ENCODE data around the gene CACNA2D1. TPM values are rescaled to one million over a fixed set of nuclear protein-coding genes. Genes with fewer than 3 reads are reported as not detected.

The CACNA2D1 gene
- total RNA-seq, 1 experiment from 2014 or later = 36.2 TPM

GRCh38 chr7:82105463-82105862, 338.1 kb downstream of the CACNA2D1 start:
- H2BK120ac ChIP-seq (ENCODE audit: low read depth, low read length, poor library complexity, severe bottlenecking) = no peak overlapping the region
- WGBS (ENCODE audit: extremely low coverage, insufficient read length, low lambda C conversion rate) = no CpG with 5 or more reads among the region's 3 CpGs
- H3K23ac ChIP-seq (ENCODE audit: insufficient read length, low read depth, low read length) = no peak overlapping the region
- peaks cover 5 to 9% of the 10 kb centered on the region in 2 experiments for H3K4me1 Mint-ChIP-seq
- H2AK5ac ChIP-seq (ENCODE audit: insufficient read length, low read length) = no peak overlapping the region
- H3K9ac ChIP-seq (ENCODE audit: extremely low read depth, insufficient read length, low read length) = no peak overlapping the region
- H3K27ac ChIP-seq (ENCODE audit: insufficient read length, low read depth, low read length) = no peak overlapping the region
- H3K56ac ChIP-seq (ENCODE audit: insufficient read length, low read depth, low read length) = no peak overlapping the region
- H2BK12ac ChIP-seq (ENCODE audit: insufficient read length, low read depth, low read length) = no peak overlapping the region
- no peaks in the 10 kb centered on the region for H4K20me1 ChIP-seq (ENCODE audit: control insufficient read depth, insufficient read depth, insufficient read length)
- H3K79me2 ChIP-seq (ENCODE audit: insufficient read depth, low read length) = no peaks in the 10 kb centered on the region
- no peak overlapping the region for H3K18ac ChIP-seq (ENCODE audit: insufficient read length, low read depth, low read length)
- H2AFZ ChIP-seq (ENCODE audit: low read length) = no peak overlapping the region
- TF ChIP-seq CTCF (conservative IDR thresholded peaks at IDR 0.05) = no peak
- no peak overlapping the region for H3K4me3 Mint-ChIP-seq
- H3K27ac Mint-ChIP-seq = no peak overlapping the region
- H2BK15ac ChIP-seq (ENCODE audit: low read depth, low read length) = no peak overlapping the region
- H3K14ac ChIP-seq (ENCODE audit: insufficient read depth, low read length) = no peak overlapping the region
- H3K23me2 ChIP-seq (ENCODE audit: insufficient read length, low read depth, low read length, poor library complexity, severe bottlenecking) = no peaks in the 10 kb centered on the region
- no peaks in the 10 kb centered on the region for H3K27me3 ChIP-seq (ENCODE audit: insufficient read depth, low read length)
- H3T11ph ChIP-seq (ENCODE audit: low read length) = no peak overlapping the region
- H3K4me1 ChIP-seq (ENCODE audit: insufficient read depth, low read length) = no peaks in the 10 kb centered on the region; the same call in 1 of the 2 replicates
- no peak overlapping the region for H4K5ac ChIP-seq (ENCODE audit: insufficient read length, low read depth, low read length)
- no peaks in the 10 kb centered on the region for H3K9me3 Mint-ChIP-seq
- H2BK5ac ChIP-seq (ENCODE audit: insufficient read length, low read length) = no peak overlapping the region
- no peaks in the 10 kb centered on the region for H3K27me3 Mint-ChIP-seq (ENCODE audit: low read depth)
- H3K4ac ChIP-seq (ENCODE audit: low read depth, low read length) = no peak overlapping the region
- H3K36me3 Mint-ChIP-seq (ENCODE audit: insufficient read depth in 1 of 3, low read depth in 3 of 3) = no peaks in the 10 kb centered on the region
- no peak overlapping the region for H3K4me2 ChIP-seq (ENCODE audit: insufficient read depth, insufficient read length, low read length)
- no peak overlapping the region for H4K8ac ChIP-seq (replicated peaks; ENCODE audit: insufficient read length, low read depth, low read length)
- no peak for DNase-seq
- H3K79me1 ChIP-seq (ENCODE audit: insufficient read depth, low read depth, low read length, poor library complexity, severe bottlenecking) = no peaks in the 10 kb centered on the region
- no peaks in the 10 kb centered on the region for H3K9me3 ChIP-seq (ENCODE audit: control insufficient read depth, low read depth, low read length)
- H2BK20ac ChIP-seq (ENCODE audit: low read depth, low read length, poor library complexity, severe bottlenecking) = no peak overlapping the region
- no peak overlapping the region for H4K91ac ChIP-seq (ENCODE audit: insufficient read length, low read depth, low read length)
